ENCODE results near the gene OVCA2.

The OVCA2 gene

GRCh38 chr17:2086306-2086705, 44.5 kb downstream of the OVCA2 start:
- no peak for TF ChIP-seq CTCF (IDR thresholded peaks at IDR 0.05; ENCODE audit: low read depth, low read length)
- no peak overlapping the region for H3K4me3 ChIP-seq (ENCODE audit: low read depth, low read length)
- DNase-seq (ENCODE audit: low read depth, low spot score), result no peak
- in situ Hi-C loops (cut with HindIII; ENCODE audit: low sequenced_read_pairs), result no loop called here

GRCh38 chr17:2087597-2088211, 45.9 kb downstream of the OVCA2 start:
- in situ Hi-C loops (cut with HindIII; ENCODE audit: low sequenced_read_pairs), result no loop called here
- no peak for TF ChIP-seq CTCF (IDR thresholded peaks at IDR 0.05; ENCODE audit: low read depth, low read length)
- no peak for DNase-seq (ENCODE audit: low read depth, low spot score)
- no peak overlapping the region for H3K4me3 ChIP-seq (ENCODE audit: low read depth, low read length)

- in situ Hi-C loops (cut with HindIII; ENCODE audit: low sequenced_read_pairs), result no loop called here
- peak overlapping the region; percentile 8 for H3K4me3 ChIP-seq (ENCODE audit: low read depth, low read length)
- peak; percentile 76 for DNase-seq (ENCODE audit: low read depth, low spot score)
- no peak for TF ChIP-seq CTCF (IDR thresholded peaks at IDR 0.05; ENCODE audit: low read depth, low read length)
Measured at GRCh38 chr17:2089021-2089422, 47.2 kb downstream of the OVCA2 start.

- H3K4me3 ChIP-seq (ENCODE audit: low read depth, low read length), result no peak overlapping the region
- in situ Hi-C loops (cut with HindIII; ENCODE audit: low sequenced_read_pairs), result no loop called here
- TF ChIP-seq CTCF (IDR thresholded peaks at IDR 0.05; ENCODE audit: low read depth, low read length), result no peak
- no peak for DNase-seq (ENCODE audit: low read depth, low spot score)
Measured at GRCh38 chr17:2090210-2090641, 48.4 kb downstream of the OVCA2 start.

- DNase-seq (ENCODE audit: low read depth, low spot score), result peak; percentile 94
- TF ChIP-seq CTCF (IDR thresholded peaks at IDR 0.05; ENCODE audit: low read depth, low read length), result peak; percentile 54
- in situ Hi-C loops (cut with HindIII; ENCODE audit: low sequenced_read_pairs), result no loop called here
- no peak overlapping the region for H3K4me3 ChIP-seq (ENCODE audit: low read depth, low read length)
Measured at GRCh38 chr17:2090804-2091534, 49.1 kb downstream of the OVCA2 start.

- TF ChIP-seq CTCF (IDR thresholded peaks at IDR 0.05; ENCODE audit: low read depth, low read length), result no peak
- in situ Hi-C loops (cut with HindIII; ENCODE audit: low sequenced_read_pairs), result no loop called here
- H3K4me3 ChIP-seq (ENCODE audit: low read depth, low read length), result no peak overlapping the region
- DNase-seq (ENCODE audit: low read depth, low spot score), result no peak
Measured at GRCh38 chr17:2092253-2092652, 50.4 kb downstream of the OVCA2 start.

Data from astrocyte of the spinal cord (primary cell).